ENCODE measurements around the gene MTARC2.
"Not testable (repeated sequence)": the region's sequence is repeated elsewhere in the genome, so short reads cannot be mapped to it uniquely, and the experiment has no call there.

The MTARC2 gene

GRCh38 chr1:220748089-220748934, at the start of gene MTARC2:
MTARC2 (plus strand) TSS chr1:220748322; CDS start chr1:220748532, 210 bp downstream.
- DNase-seq = no peak

- DNase-seq = no peak
Measured at GRCh38 chr1:220698607-220699016, 49.5 kb upstream of the MTARC2 start.

GRCh38 chr1:220699044-220699443, 49.1 kb upstream of the MTARC2 start:
- DNase-seq = no peak

- no peak for DNase-seq
Measured at GRCh38 chr1:220700556-220701179, 47.5 kb upstream of the MTARC2 start.

GRCh38 chr1:220701974-220702373, 46.1 kb upstream of the MTARC2 start:
- DNase-seq = no peak

- no peak for DNase-seq
Measured at GRCh38 chr1:220702733-220703270, 45.3 kb upstream of the MTARC2 start.

GRCh38 chr1:220703305-220703704, 44.8 kb upstream of the MTARC2 start:
- DNase-seq = no peak

- no peak for DNase-seq
Measured at GRCh38 chr1:220705782-220706181, 42.3 kb upstream of the MTARC2 start.

GRCh38 chr1:220706480-220706879, 41.6 kb upstream of the MTARC2 start:
- no peak for DNase-seq

GRCh38 chr1:220707160-220707559, 41.0 kb upstream of the MTARC2 start:
- DNase-seq = no peak

- DNase-seq = no peak
Measured at GRCh38 chr1:220708244-220708643, 39.9 kb upstream of the MTARC2 start.

GRCh38 chr1:220708936-220709801, 39.0 kb upstream of the MTARC2 start:
- DNase-seq = no peak

GRCh38 chr1:220710333-220710732, 37.8 kb upstream of the MTARC2 start:
- DNase-seq = no peak

GRCh38 chr1:220711056-220711809, 36.9 kb upstream of the MTARC2 start:
- no peak for DNase-seq

GRCh38 chr1:220715986-220716385, 32.1 kb upstream of the MTARC2 start:
- DNase-seq = not testable (repeated sequence)

- no peak for DNase-seq
Measured at GRCh38 chr1:220717800-220718640, 30.1 kb upstream of the MTARC2 start.

- DNase-seq = not testable (repeated sequence)
Measured at GRCh38 chr1:220721266-220721665, 26.9 kb upstream of the MTARC2 start.

- DNase-seq = no peak
Measured at GRCh38 chr1:220726634-220727033, 21.5 kb upstream of the MTARC2 start.

GRCh38 chr1:220727519-220727918, 20.6 kb upstream of the MTARC2 start:
- DNase-seq = no peak

GRCh38 chr1:220730486-220730885, 17.6 kb upstream of the MTARC2 start:
- no peak for DNase-seq

GRCh38 chr1:220732137-220732536, 16.0 kb upstream of the MTARC2 start:
- no peak for DNase-seq
